ENCODE measurements around the gene CGB2. TPM values are rescaled to one million over a fixed set of nuclear protein-coding genes. Genes with fewer than 3 reads are reported as not detected.

CGB2 gene
- total RNA-seq, 1 experiment from 2014 or later: 0.77 TPM

GRCh38 chr19:48987323-48987722 is 44.4 kb upstream of the CGB2 start:
- Histone ChIP-seq H2AK5ac (ENCODE audit: insufficient read length, low read length) (no peak overlapping the region), H3K79me2 (ENCODE audit: insufficient read depth, low read length) (no peaks in the 10 kb centered on the region; the same call in 1 of the 2 replicates), H3K27ac (ENCODE audit: insufficient read length, low read depth, low read length) (no peak overlapping the region), H2BK120ac (ENCODE audit: low read depth, low read length, poor library complexity, severe bottlenecking) (no peak overlapping the region), H3K9ac (ENCODE audit: extremely low read depth, insufficient read length, low read length) (no peak overlapping the region), H4K8ac (replicated peaks; ENCODE audit: insufficient read length, low read depth, low read length) (no peak overlapping the region), H3K18ac (ENCODE audit: insufficient read length, low read depth, low read length) (no peak overlapping the region), H3K4me1 (ENCODE audit: insufficient read depth, low read length) (no peaks in the 10 kb centered on the region; the same call in 1 of the 2 replicates), H3T11ph (ENCODE audit: low read length) (no peak overlapping the region), H3K56ac (ENCODE audit: insufficient read length, low read depth, low read length) (no peak overlapping the region), H2BK12ac (ENCODE audit: insufficient read length, low read depth, low read length) (no peak overlapping the region), H4K91ac (ENCODE audit: insufficient read length, low read depth, low read length) (no peak overlapping the region), H4K5ac (ENCODE audit: insufficient read length, low read depth, low read length) (no peak overlapping the region), H3K4ac (ENCODE audit: low read depth, low read length) (no peak overlapping the region), H3K4me2 (ENCODE audit: insufficient read depth, insufficient read length, low read length) (no peak overlapping the region), H2AFZ (ENCODE audit: low read length) (no peak overlapping the region), H3K23ac (ENCODE audit: insufficient read length, low read depth, low read length) (no peak overlapping the region), H3K14ac (ENCODE audit: insufficient read depth, low read length) (no peak overlapping the region), H3K27me3 (ENCODE audit: insufficient read depth, low read length) (no peaks in the 10 kb centered on the region), H2BK15ac (ENCODE audit: low read depth, low read length) (no peak overlapping the region), H2BK20ac (ENCODE audit: low read depth, low read length, poor library complexity, severe bottlenecking) (no peak overlapping the region), H3K23me2 (ENCODE audit: insufficient read length, low read depth, low read length, poor library complexity, severe bottlenecking) (peaks cover 2% of the 10 kb centered on the region), H2BK5ac (ENCODE audit: insufficient read length, low read length) (no peak overlapping the region), H3K9me3 (ENCODE audit: control insufficient read depth, low read depth, low read length) (no peaks in the 10 kb centered on the region), H3K79me1 (ENCODE audit: insufficient read depth, low read depth, low read length, poor library complexity, severe bottlenecking) (no peaks in the 10 kb centered on the region), H4K20me1 (ENCODE audit: control insufficient read depth, insufficient read depth, insufficient read length) (no peaks in the 10 kb centered on the region)
- H3K9me3 Mint-ChIP-seq: no peaks in the 10 kb centered on the region
- peak overlapping the region in 1 of 3 experiments; percentile 6; a peak in 1 of 7 replicates for H3K27ac Mint-ChIP-seq
- H3K4me1 Mint-ChIP-seq: peaks cover 17 to 20% of the 10 kb centered on the region in 2 experiments
- no peak overlapping the region for H3K4me3 Mint-ChIP-seq
- peaks cover 24 to 67% (median 60%) of the 10 kb centered on the region in 3 experiments for H3K36me3 Mint-ChIP-seq (ENCODE audit: insufficient read depth in 1 of 3, low read depth in 3 of 3)
- H3K27me3 Mint-ChIP-seq (ENCODE audit: low read depth): no peaks in the 10 kb centered on the region
- TF ChIP-seq, protein P1, sequence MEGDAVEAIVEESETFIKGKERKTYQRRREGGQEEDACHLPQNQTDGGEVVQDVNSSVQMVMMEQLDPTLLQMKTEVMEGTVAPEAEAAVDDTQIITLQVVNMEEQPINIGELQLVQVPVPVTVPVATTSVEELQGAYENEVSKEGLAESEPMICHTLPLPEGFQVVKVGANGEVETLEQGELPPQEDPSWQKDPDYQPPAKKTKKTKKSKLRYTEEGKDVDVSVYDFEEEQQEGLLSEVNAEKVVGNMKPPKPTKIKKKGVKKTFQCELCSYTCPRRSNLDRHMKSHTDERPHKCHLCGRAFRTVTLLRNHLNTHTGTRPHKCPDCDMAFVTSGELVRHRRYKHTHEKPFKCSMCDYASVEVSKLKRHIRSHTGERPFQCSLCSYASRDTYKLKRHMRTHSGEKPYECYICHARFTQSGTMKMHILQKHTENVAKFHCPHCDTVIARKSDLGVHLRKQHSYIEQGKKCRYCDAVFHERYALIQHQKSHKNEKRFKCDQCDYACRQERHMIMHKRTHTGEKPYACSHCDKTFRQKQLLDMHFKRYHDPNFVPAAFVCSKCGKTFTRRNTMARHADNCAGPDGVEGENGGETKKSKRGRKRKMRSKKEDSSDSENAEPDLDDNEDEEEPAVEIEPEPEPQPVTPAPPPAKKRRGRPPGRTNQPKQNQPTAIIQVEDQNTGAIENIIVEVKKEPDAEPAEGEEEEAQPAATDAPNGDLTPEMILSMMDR (conservative IDR thresholded peaks at IDR 0.05): no peak; the same call in 2 of the 3 replicates
- no peak for DNase-seq
- no CpG with 5 or more reads among the region's 7 CpGs for WGBS (ENCODE audit: extremely low coverage, insufficient read length, low lambda C conversion rate)

Measured in H9 (cell line).